ENCODE measurements around the gene ITGB5. TPM values are rescaled to one million over a fixed set of nuclear protein-coding genes. Genes with fewer than 3 reads are reported as not detected.
A peak's percentile ranks its signal among the peaks of the same experiment; 100 is the strongest.

ITGB5 gene
- total and polyA plus RNA-seq, 2 experiments from 2014 or later = 54.3 to 107 TPM

GRCh38 chr3:124834723-124835718 lies 52.1 kb downstream of the ITGB5 start:
- Histone ChIP-seq H3K36me3 (no peaks in the 10 kb centered on the region), H3K4me1 (ENCODE audit: low read depth) (peaks cover 33% of the 10 kb centered on the region)

DNA sequence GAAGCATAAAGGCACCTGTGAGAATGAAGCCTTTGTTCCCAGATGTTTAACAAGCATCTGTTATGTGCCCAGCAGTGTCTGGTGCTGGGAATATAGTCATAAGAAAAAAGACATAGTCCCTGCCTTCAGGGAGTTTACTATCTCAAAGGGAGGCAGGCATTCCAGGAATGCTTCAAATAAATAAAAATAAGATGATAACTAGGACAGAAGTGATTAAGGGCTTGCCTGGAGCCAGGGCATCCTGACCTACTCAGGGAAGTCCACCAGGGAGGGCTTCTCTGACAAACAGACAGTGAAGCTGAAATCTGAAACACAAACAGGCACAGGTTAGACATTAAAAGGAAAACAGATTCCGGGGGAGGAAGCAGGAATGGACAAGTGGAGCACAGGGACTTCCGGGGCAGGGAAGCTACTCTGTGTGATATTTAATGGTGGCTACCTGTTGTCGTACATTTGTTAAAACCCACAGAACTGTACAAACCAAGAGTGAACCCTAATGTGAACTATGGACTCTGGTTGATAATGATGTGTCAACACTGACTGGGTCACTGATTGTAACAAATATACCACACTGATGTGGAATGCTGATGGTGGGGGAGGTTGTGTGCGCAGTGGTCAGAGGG lies 53.3 kb downstream of the ITGB5 start:
- Histone ChIP-seq H3K36me3 (no peaks in the 10 kb centered on the region), H3K27ac (no peak overlapping the region)

More at GRCh38 chr3:124834723-124835718, 52.1 kb downstream of the ITGB5 start:
- Histone ChIP-seq H3K27me3 (no peaks in the 10 kb centered on the region), H3K27ac (peak overlapping the region; percentile 8), H3K9me3 (ENCODE audit: low read depth) (no peaks in the 10 kb centered on the region), H3K4me3 (no peak overlapping the region)
- peak in 1 of 2 donors; percentile 86 for DNase-seq (ENCODE audit: low read depth in 1 of 2, low spot score in 1 of 2)
- TF ChIP-seq, protein P1, sequence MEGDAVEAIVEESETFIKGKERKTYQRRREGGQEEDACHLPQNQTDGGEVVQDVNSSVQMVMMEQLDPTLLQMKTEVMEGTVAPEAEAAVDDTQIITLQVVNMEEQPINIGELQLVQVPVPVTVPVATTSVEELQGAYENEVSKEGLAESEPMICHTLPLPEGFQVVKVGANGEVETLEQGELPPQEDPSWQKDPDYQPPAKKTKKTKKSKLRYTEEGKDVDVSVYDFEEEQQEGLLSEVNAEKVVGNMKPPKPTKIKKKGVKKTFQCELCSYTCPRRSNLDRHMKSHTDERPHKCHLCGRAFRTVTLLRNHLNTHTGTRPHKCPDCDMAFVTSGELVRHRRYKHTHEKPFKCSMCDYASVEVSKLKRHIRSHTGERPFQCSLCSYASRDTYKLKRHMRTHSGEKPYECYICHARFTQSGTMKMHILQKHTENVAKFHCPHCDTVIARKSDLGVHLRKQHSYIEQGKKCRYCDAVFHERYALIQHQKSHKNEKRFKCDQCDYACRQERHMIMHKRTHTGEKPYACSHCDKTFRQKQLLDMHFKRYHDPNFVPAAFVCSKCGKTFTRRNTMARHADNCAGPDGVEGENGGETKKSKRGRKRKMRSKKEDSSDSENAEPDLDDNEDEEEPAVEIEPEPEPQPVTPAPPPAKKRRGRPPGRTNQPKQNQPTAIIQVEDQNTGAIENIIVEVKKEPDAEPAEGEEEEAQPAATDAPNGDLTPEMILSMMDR (IDR thresholded peaks at IDR 0.05; ENCODE audit: low read depth, low read length) = no peak

GRCh38 chr3:124832782-124833709 lies 54.1 kb downstream of the ITGB5 start:
- Histone ChIP-seq H3K9me3 (ENCODE audit: low read depth) (no peaks in the 10 kb centered on the region), H3K36me3 (no peaks in the 10 kb centered on the region), H3K27ac (no peak overlapping the region), H3K27me3 (no peaks in the 10 kb centered on the region), H3K4me3 (no peak overlapping the region), H3K4me1 (ENCODE audit: low read depth) (peaks cover 33% of the 10 kb centered on the region)
- DNase-seq (ENCODE audit: low read depth in 1 of 2, low spot score in 1 of 2) = peak in 1 of 2 donors; percentile 79
- TF ChIP-seq, protein P1 (IDR thresholded peaks at IDR 0.05; ENCODE audit: low read depth, low read length) = no peak

More for the DNA sequence above, 53.3 kb downstream of the ITGB5 start:
- Histone ChIP-seq H3K27me3 (no peaks in the 10 kb centered on the region), H3K4me1 (ENCODE audit: low read depth) (peaks cover 33% of the 10 kb centered on the region), H3K9me3 (ENCODE audit: low read depth) (no peaks in the 10 kb centered on the region), H3K4me3 (no peak overlapping the region)
- DNase-seq (ENCODE audit: low read depth in 1 of 2, low spot score in 1 of 2) = no peak
- TF ChIP-seq, protein P1 (IDR thresholded peaks at IDR 0.05; ENCODE audit: low read depth, low read length) = no peak

DNA sequence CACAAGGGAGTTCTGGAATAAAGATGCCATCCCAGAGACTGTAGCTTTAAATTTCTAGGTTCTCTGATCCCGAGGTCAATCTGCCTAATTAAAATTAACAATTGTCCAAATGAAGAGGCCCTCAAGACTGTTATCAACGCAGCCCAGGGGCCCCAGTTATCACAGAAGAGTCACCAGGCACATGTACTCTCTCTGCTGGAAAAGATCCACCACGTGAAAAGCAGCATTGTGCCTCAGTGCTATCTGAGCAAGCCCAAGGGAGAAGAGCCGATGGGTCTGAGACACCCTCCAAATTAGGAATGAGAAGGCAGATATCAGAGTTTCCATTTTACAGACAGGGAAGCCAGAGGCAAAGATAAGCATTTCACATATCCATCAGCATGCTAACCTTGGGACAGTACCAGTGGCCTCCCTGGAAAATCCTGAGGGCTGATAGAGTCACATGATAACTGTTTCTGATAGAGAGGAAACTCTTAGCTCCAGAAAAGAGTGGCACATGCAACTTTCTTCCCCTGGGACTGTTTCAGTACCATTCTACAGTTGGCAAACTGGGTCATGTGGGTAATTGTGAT lies 55.5 kb downstream of the ITGB5 start:
- Histone ChIP-seq H3K4me3 (no peak overlapping the region), H3K4me1 (ENCODE audit: low read depth) (peaks cover 21% of the 10 kb centered on the region), H3K36me3 (no peaks in the 10 kb centered on the region), H3K27me3 (no peaks in the 10 kb centered on the region), H3K27ac (no peak overlapping the region), H3K9me3 (ENCODE audit: low read depth) (no peaks in the 10 kb centered on the region)
- TF ChIP-seq, protein P1 (IDR thresholded peaks at IDR 0.05; ENCODE audit: low read depth, low read length) = no peak
- DNase-seq (ENCODE audit: low read depth in 1 of 2, low spot score in 1 of 2) = no peak
